SK-N-SH (cell line): Measurements from ENCODE around the gene EPB41L4B. TPM values are rescaled to one million over a fixed set of nuclear protein-coding genes. Genes with fewer than 3 reads are reported as not detected.
A peak's percentile ranks its signal among the peaks of the same experiment; 100 is the strongest.

ENCODE experiments used
- CTCF ChIA-PET: fragments of 300-600, 350-600 bp; formaldehyde crosslinking; extraction: SDS; loops from one replicate; lab custom pipeline; 2021; lab: Yijun Ruan, JAX
- POLR2A ChIA-PET: fragments of 350-600 bp; sonication (Branson Sonifier 250); formaldehyde crosslinking; extraction: SDS; loops from one replicate; lab custom pipeline; 2020; ENCODE audit warnings: antibody characterized with exemption, inconsistent platforms; lab: Yijun Ruan, JAX
- DNase-seq: peaks from one replicate; pipeline ENCODE4 v3.0.0; 2012
- H2AFZ ChIP-seq: fragments of 200-600 bp; sonication (generic); 2 replicates; pipeline ENCODE4 v1.8.1; 2016; ENCODE audit warnings: antibody characterized with exemption, mild to moderate bottlenecking, low read depth
- H3F3A ChIP-seq: fragments of 200-600 bp; sonication (generic); replicated peaks from 2 replicates; pipeline ENCODE3; 2016; ENCODE audit warnings: antibody characterized with exemption, mild to moderate bottlenecking; ENCODE audit not compliant: insufficient read depth
- H3K27ac ChIP-seq, 2 experiments: fragments of 200-500 bp in 1 of 2; fragments of 200-600 bp in 1 of 2; sonication (Bioruptor generic) in 1 of 2; sonication (generic), shearing (Covaris generic) in 1 of 2; 2 replicates each; pipeline versions ENCODE4 v1.5.1 to v1.6.1; 2014 to 2016; ENCODE audit warnings: low read depth in 2 of 2, inconsistent platforms in 1 of 2, low read length in 1 of 2, mild to moderate bottlenecking in 1 of 2, mixed read lengths in 1 of 2
- H3K27me3 ChIP-seq: fragments of 200-600 bp; sonication (generic), shearing (Covaris generic); 2 replicates; pipeline ENCODE4 v1.6.1; 2016; ENCODE audit warnings: mixed run types; ENCODE audit not compliant: insufficient read depth
- H3K36me3 ChIP-seq, 2 experiments: fragments of 200-500 bp in 1 of 2; fragments of 200-600 bp in 1 of 2; sonication (Bioruptor generic) in 1 of 2; sonication (generic) in 1 of 2; replicated peaks in 1 of 2; 2 replicates each; pipeline versions ENCODE3 to v1.5.1; 2014 to 2016; ENCODE audit warnings: low read length in 1 of 2, mild to moderate bottlenecking in 1 of 2; ENCODE audit not compliant: insufficient read depth in 2 of 2, control insufficient read depth in 1 of 2
- H3K4me1 ChIP-seq, 2 experiments: fragments of 200-500 bp in 1 of 2; fragments of 200-600 bp in 1 of 2; sonication (Bioruptor generic) in 1 of 2; sonication (generic), shearing (Covaris generic) in 1 of 2; 2 replicates each; pipeline versions ENCODE4 v1.5.1 to v1.6.1; 2014 to 2016; ENCODE audit warnings: low read depth in 1 of 2, low read length in 1 of 2, mixed run types in 1 of 2; ENCODE audit not compliant: insufficient read depth in 2 of 2, control insufficient read depth in 1 of 2
- H3K4me2 ChIP-seq: fragments of 200-600 bp; sonication (generic), shearing (Covaris generic); 2 replicates; pipeline ENCODE4 v1.6.1; 2017; ENCODE audit warnings: mixed run types
- H3K4me3 ChIP-seq, 2 experiments: fragments of 200-500 bp in 1 of 2; fragments of 200-600 bp in 1 of 2; sonication (Bioruptor generic) in 1 of 2; sonication (generic), shearing (Covaris generic) in 1 of 2; 2 replicates each; pipeline versions ENCODE4 v1.5.1 to v1.8.1; 2014 to 2016; ENCODE audit warnings: low read depth in 2 of 2, inconsistent platforms in 1 of 2, low read length in 1 of 2, mild to moderate bottlenecking in 1 of 2, mixed read lengths in 1 of 2, moderate library complexity in 1 of 2
- H3K79me2 ChIP-seq: fragments of 200-600 bp; sonication (generic); 2 replicates; pipeline ENCODE4 v1.8.1; 2017; ENCODE audit warnings: mild to moderate bottlenecking; ENCODE audit not compliant: insufficient read depth
- H3K9ac ChIP-seq: fragments of 200-600 bp; sonication (generic); 2 replicates; pipeline ENCODE4 v1.6.1; 2017; ENCODE audit warnings: mixed run types
- H3K9me2 ChIP-seq: fragments of 200-600 bp; sonication (generic); 2 replicates; pipeline ENCODE4 v1.6.1; 2017; ENCODE audit warnings: mixed run types
- H3K9me3 ChIP-seq: fragments of 200-600 bp; sonication (generic); 2 replicates; pipeline ENCODE4 v1.6.1; 2017; ENCODE audit warnings: mixed run types, mild to moderate bottlenecking, moderate library complexity
- H4K20me1 ChIP-seq: fragments of 200-600 bp; sonication (generic); 2 replicates; pipeline ENCODE4 v1.6.1; 2017; ENCODE audit warnings: mild to moderate bottlenecking, mixed run types; ENCODE audit not compliant: insufficient read depth
- CTCF ChIP-seq: fragments of 200-600 bp; sonication (generic); IDR thresholded peaks from 2 replicates; pipeline ENCODE4 v1.6.1; 2017; ENCODE audit warnings: antibody characterized with exemption, mild to moderate bottlenecking, moderate library complexity
- ELF1 ChIP-seq: IDR thresholded peaks from 2 replicates; pipeline ENCODE4 v1.4.0; 2012
- FOSL2 ChIP-seq: IDR thresholded peaks from 2 replicates; pipeline ENCODE4 v1.4.0; 2012; ENCODE audit warnings: low read depth, mild to moderate bottlenecking, moderate library complexity, borderline replicate concordance
- FOXM1 ChIP-seq: IDR thresholded peaks from 2 replicates; pipeline ENCODE4 v1.4.0; 2012; ENCODE audit warnings: low read depth, mild to moderate bottlenecking
- GABPA ChIP-seq: IDR thresholded peaks from 2 replicates; pipeline ENCODE4 v1.4.0; 2012; ENCODE audit warnings: low read depth, mild to moderate bottlenecking
- MAX ChIP-seq: IDR thresholded peaks from 2 replicates; pipeline ENCODE4 v1.4.0; 2012; ENCODE audit warnings: low read depth
- MXI1 ChIP-seq: IDR thresholded peaks from 2 replicates; pipeline ENCODE4 v1.6.1; 2012; ENCODE audit warnings: mild to moderate bottlenecking, low read depth, low read length, improper control_type of control experiment
- POLR2AphosphoS5 ChIP-seq: IDR thresholded peaks from 2 replicates; pipeline ENCODE4 v1.6.1; 2012; ENCODE audit warnings: low read depth, low read length
- RAD21 ChIP-seq: IDR thresholded peaks from 2 replicates; pipeline ENCODE4 v1.6.1; 2012; ENCODE audit warnings: mild to moderate bottlenecking, low read length
- RCOR1 ChIP-seq: fragments of 150-350 bp; IDR thresholded peaks from 2 replicates; pipeline ENCODE4 v1.6.1; 2017; ENCODE audit warnings: antibody characterized with exemption, low read length
- RFX5 ChIP-seq: IDR thresholded peaks from 2 replicates; pipeline ENCODE4 v1.6.1; 2012; ENCODE audit warnings: mild to moderate bottlenecking, improper control_type of control experiment, low read length
- RXRA ChIP-seq: IDR thresholded peaks from 2 replicates; pipeline ENCODE4 v1.4.0; 2012; ENCODE audit warnings: low read depth, mild to moderate bottlenecking, borderline replicate concordance
- SIN3A ChIP-seq: IDR thresholded peaks from 2 replicates; pipeline ENCODE4 v1.6.1; 2012; ENCODE audit warnings: low read depth, mild to moderate bottlenecking, low read length, moderate library complexity, borderline replicate concordance
- SMC3 ChIP-seq: IDR thresholded peaks from 2 replicates; pipeline ENCODE4 v1.6.1; 2012; ENCODE audit warnings: low read depth, low read length, improper control_type of control experiment
- TEAD4 ChIP-seq: IDR thresholded peaks from 2 replicates; pipeline ENCODE4 v1.4.0; 2012; ENCODE audit warnings: mild to moderate bottlenecking, borderline replicate concordance; ENCODE audit not compliant: insufficient read depth
- USF1 ChIP-seq: IDR thresholded peaks from 2 replicates; pipeline ENCODE4 v1.4.0; 2012; ENCODE audit warnings: low read depth, borderline replicate concordance
- USF2 ChIP-seq: fragments of 150-350 bp; IDR thresholded peaks from 2 replicates; pipeline ENCODE4 v1.6.1; 2017; ENCODE audit warnings: antibody characterized with exemption, low read length, low read depth, borderline replicate concordance
- YY1 ChIP-seq: IDR thresholded peaks from 2 replicates; pipeline ENCODE4 v1.4.0; 2012; ENCODE audit warnings: low read depth, mild to moderate bottlenecking
- WGBS: methylation state at CpG from one replicate; pipeline ENCODE4 v1.1.6; 2017; ENCODE audit warnings: low lambda C conversion rate; 5-methylcytosine and 5-hydroxymethylcytosine counted together
- polyA plus RNA-seq, 3 experiments: library from polyadenylated mRNA; depleted of rRNA; stranded (reverse); fragments of >200 nt; gene quantifications; 2 replicates each; pipeline ENCODE4 v1.2.3, GENCODE V29; 2012

The EPB41L4B gene
- polyA plus RNA-seq, 1 of the 3 experiments (the other 2 are of a cell fraction), result 0.59 TPM

- no peaks in the 10 kb centered on the region for H3K27me3 ChIP-seq
- H2AFZ ChIP-seq, result no peak overlapping the region
- ChIA-PET POLR2A (no interaction called here), CTCF (interaction anchor here (0.6 to 3.7 kb wide), 23 partner anchors 8 to 293 kb away, joined by 3 to 18 read pairs (median 5); partner anchors contain the start of gene EPB41L4B)
- no peaks in the 10 kb centered on the region for H3F3A ChIP-seq
- TF ChIP-seq MAX (no peak), FOSL2 (no peak), GABPA (no peak), RAD21 (peak; percentile 70), CTCF (peak; percentile 93), SMC3 (peak; percentile 80)
- H3K4me1 ChIP-seq, result peaks cover 0 to 9% of the 10 kb centered on the region in 2 experiments; a peak in 1 of 4 replicates
- no peaks in the 10 kb centered on the region for H4K20me1 ChIP-seq
- no peak overlapping the region for H3K4me2 ChIP-seq
- 23% methylated on average over 9 of the region's 9 CpGs for WGBS
- peak; percentile 71 for DNase-seq
- H3K79me2 ChIP-seq, result no peaks in the 10 kb centered on the region
- no peak overlapping the region for H3K27ac ChIP-seq
- H3K4me3 ChIP-seq, result peak overlapping the region in 1 of 2 experiments; percentile 49; a peak in 1 of 4 replicates
- no peaks in the 10 kb centered on the region for H3K9me3 ChIP-seq
- H3K9ac ChIP-seq, result no peak overlapping the region
- no peaks in the 10 kb centered on the region for H3K9me2 ChIP-seq
- no peaks in the 10 kb centered on the region for H3K36me3 ChIP-seq
Observed at GRCh38 chr9:109244179-109245132, 76.4 kb downstream of the EPB41L4B start.

GRCh38 chr9:109242741-109243140 lies 78.1 kb downstream of the EPB41L4B start:
- DNase-seq, result no peak
- H3K27ac ChIP-seq, result no peak overlapping the region
- H3K4me3 ChIP-seq, result no peak overlapping the region
- 68% methylated on average over 2 of the region's 2 CpGs for WGBS
- no peak overlapping the region for H3K4me2 ChIP-seq
- H3K9me2 ChIP-seq, result no peaks in the 10 kb centered on the region
- no peak overlapping the region for H3K9ac ChIP-seq
- no peaks in the 10 kb centered on the region for H3K79me2 ChIP-seq
- TF ChIP-seq RFX5, result no peak
- TF ChIP-seq YY1, result no peak
- TF ChIP-seq USF1, result no peak
- TF ChIP-seq FOXM1, result no peak
- TF ChIP-seq POLR2AphosphoS5, result no peak
- TF ChIP-seq TEAD4, result no peak
- TF ChIP-seq FOSL2, result no peak
- no peak for TF ChIP-seq USF2
- no peak for TF ChIP-seq RXRA
- no peak for TF ChIP-seq ELF1
- TF ChIP-seq MAX, result no peak
- no peak for TF ChIP-seq SIN3A
- TF ChIP-seq MXI1, result no peak
- no peak for TF ChIP-seq GABPA
- no peak for TF ChIP-seq RCOR1
- no peak for TF ChIP-seq SMC3
- CTCF ChIA-PET, result interaction anchor here (0.6 to 3.7 kb wide), 8 partner anchors 9 to 574 kb away, joined by 3 to 18 read pairs (median 6); no protein-coding TSS in a partner anchor
- H3K27me3 ChIP-seq, result no peaks in the 10 kb centered on the region
- no peaks in the 10 kb centered on the region for H3K36me3 ChIP-seq
- no peaks in the 10 kb centered on the region for H4K20me1 ChIP-seq
- no peaks in the 10 kb centered on the region for H3F3A ChIP-seq
- no peak overlapping the region for H2AFZ ChIP-seq
- peaks cover 0 to 4% of the 10 kb centered on the region in 2 experiments; a peak in 1 of 4 replicates for H3K4me1 ChIP-seq
- H3K9me3 ChIP-seq, result no peaks in the 10 kb centered on the region
- POLR2A ChIA-PET, result no interaction called here
